Suprapubic skin (tissue), 4 donors: ENCODE measurements around the gene ELMO1. TPM values are rescaled to one million over a fixed set of nuclear protein-coding genes. Genes with fewer than 3 reads are reported as not detected.

Experiments
- DNase-seq, 2 donors: peaks; one replicate each; pipeline ENCODE4 v3.0.0-alpha.2; 2019; ENCODE audit warnings: low spot score in 2 of 2
- H3K27ac ChIP-seq: fragments of 200-600 bp; sonication (generic); one replicate; pipeline ENCODE4 v1.5.1; 2019
- H3K27me3 ChIP-seq: fragments of 200-600 bp; sonication (generic); one replicate; pipeline ENCODE4 v1.5.1; 2019
- H3K36me3 ChIP-seq: fragments of 200-600 bp; sonication (generic); one replicate; pipeline ENCODE4 v1.5.1; 2019
- H3K4me1 ChIP-seq: fragments of 200-600 bp; sonication (generic); one replicate; pipeline ENCODE4 v1.5.1; 2019
- H3K4me3 ChIP-seq: fragments of 200-600 bp; sonication (generic); one replicate; pipeline ENCODE4 v1.5.1; 2019; ENCODE audit warnings: mild to moderate bottlenecking
- H3K9me3 ChIP-seq: fragments of 200-600 bp; sonication (generic); one replicate; pipeline ENCODE4 v1.5.1; 2019
- CTCF ChIP-seq, 2 donors: fragments of 200-600 bp in 1 of 2; fragments of 450-650 bp in 1 of 2; sonication (generic) in 1 of 2; IDR thresholded peaks; one replicate each; pipeline ENCODE4 v1.5.1; 2016 to 2019; ENCODE audit warnings: antibody characterized with exemption in 2 of 2, mild to moderate bottlenecking in 1 of 2, moderate library complexity in 1 of 2
- EP300 ChIP-seq: sonication (generic); formaldehyde crosslinking; IDR thresholded peaks from one replicate; pipeline ENCODE4 v1.6.1; 2017; ENCODE audit warnings: antibody characterized with exemption
- POLR2A ChIP-seq, 2 donors: fragments of 450-650 bp; IDR thresholded peaks; one replicate each; pipeline ENCODE4 v1.6.1; 2017; ENCODE audit warnings: antibody characterized with exemption in 2 of 2, mild to moderate bottlenecking in 2 of 2, moderate library complexity in 2 of 2
- POLR2AphosphoS5 ChIP-seq, 3 donors: sonication (generic); formaldehyde crosslinking; IDR thresholded peaks; one replicate each; pipeline ENCODE4 v1.6.1; 2017; ENCODE audit warnings: antibody characterized with exemption in 3 of 3
- WGBS: methylation state at CpG from one replicate; pipeline ENCODE4 v1.1.5; 2018; 5-methylcytosine and 5-hydroxymethylcytosine counted together
- total RNA-seq, 4 donors: library from RNA; depleted of rRNA; stranded (reverse); fragments of >200 nt; gene quantifications; one replicate each; pipeline ENCODE4 v1.1.0, GENCODE V29; 2016

Gene ELMO1
- total RNA-seq, 4 donors from 2014 or later, result 9.8 to 49.6 (median 22.2) TPM

GRCh38 chr7:37443627-37444026 is 5.0 kb downstream of the ELMO1 start:
- Histone ChIP-seq H3K4me1 (peaks cover 35% of the 10 kb centered on the region), H3K36me3 (no peaks in the 10 kb centered on the region), H3K27me3 (peaks cover 4% of the 10 kb centered on the region), H3K4me3 (no peak overlapping the region), H3K9me3 (no peaks in the 10 kb centered on the region), H3K27ac (no peak overlapping the region)
- no peak for DNase-seq
- TF ChIP-seq EP300 (no peak), POLR2AphosphoS5 (IDR thresholded peaks at IDR 0.05) (no peak), CTCF (IDR thresholded peaks at IDR 0.05) (no peak), POLR2A (IDR thresholded peaks at IDR 0.05) (no peak)
- 100% methylated on average over 1 of the region's 1 CpG for WGBS

- TF ChIP-seq POLR2AphosphoS5 (IDR thresholded peaks at IDR 0.05) (no peak), CTCF (IDR thresholded peaks at IDR 0.05) (no peak), EP300 (no peak), POLR2A (IDR thresholded peaks at IDR 0.05) (no peak)
These were observed 6.4 kb downstream of the ELMO1 start for GRCh38 chr7:37442268-37442667.

GRCh38 chr7:37441816-37442215 is 6.8 kb downstream of the ELMO1 start:
- Histone ChIP-seq H3K36me3 (no peaks in the 10 kb centered on the region), H3K27ac (peak overlapping the region; percentile 62), H3K9me3 (no peaks in the 10 kb centered on the region), H3K4me3 (no peak overlapping the region), H3K27me3 (no peaks in the 10 kb centered on the region), H3K4me1 (peaks cover 23% of the 10 kb centered on the region)
- no peak for DNase-seq
- TF ChIP-seq POLR2AphosphoS5 (IDR thresholded peaks at IDR 0.05) (no peak), CTCF (IDR thresholded peaks at IDR 0.05) (no peak), POLR2A (IDR thresholded peaks at IDR 0.05) (no peak), EP300 (no peak)
- WGBS, result 55% methylated on average over 3 of the region's 3 CpGs

More at GRCh38 chr7:37442268-37442667, 6.4 kb downstream of the ELMO1 start:
- Histone ChIP-seq H3K36me3 (no peaks in the 10 kb centered on the region), H3K9me3 (no peaks in the 10 kb centered on the region), H3K4me1 (peaks cover 25% of the 10 kb centered on the region), H3K4me3 (no peak overlapping the region), H3K27me3 (no peaks in the 10 kb centered on the region), H3K27ac (peak overlapping the region; percentile 62)
- DNase-seq, result no peak
- 71% methylated on average over 4 of the region's 4 CpGs for WGBS

- Histone ChIP-seq H3K9me3 (no peaks in the 10 kb centered on the region), H3K36me3 (no peaks in the 10 kb centered on the region), H3K27ac (peak overlapping the region; percentile 62), H3K4me3 (no peak overlapping the region), H3K27me3 (no peaks in the 10 kb centered on the region), H3K4me1 (peaks cover 23% of the 10 kb centered on the region)
- DNase-seq, result no peak
- TF ChIP-seq EP300 (no peak), POLR2A (IDR thresholded peaks at IDR 0.05) (no peak), CTCF (IDR thresholded peaks at IDR 0.05) (no peak), POLR2AphosphoS5 (IDR thresholded peaks at IDR 0.05) (no peak)
- 69% methylated on average over 3 of the region's 3 CpGs for WGBS
These were observed 7.3 kb downstream of the ELMO1 start for GRCh38 chr7:37441386-37441760.

GRCh38 chr7:37440738-37441385 is 7.8 kb downstream of the ELMO1 start:
- Histone ChIP-seq H3K27me3 (no peaks in the 10 kb centered on the region), H3K36me3 (no peaks in the 10 kb centered on the region), H3K9me3 (no peaks in the 10 kb centered on the region), H3K4me3 (no peak overlapping the region), H3K4me1 (peaks cover 23% of the 10 kb centered on the region), H3K27ac (peak overlapping the region; percentile 62)
- no peak for DNase-seq
- TF ChIP-seq POLR2A (IDR thresholded peaks at IDR 0.05) (no peak), CTCF (IDR thresholded peaks at IDR 0.05) (no peak), POLR2AphosphoS5 (IDR thresholded peaks at IDR 0.05) (no peak), EP300 (no peak)
- 58% methylated on average over 8 of the region's 8 CpGs for WGBS
